GM21717 (cell line): ENCODE data around the gene BCAR3.
A peak's percentile ranks its signal among the peaks of the same experiment; 100 is the strongest.
"Not testable (repeated sequence)": the region's sequence is repeated elsewhere in the genome, so short reads cannot be mapped to it uniquely, and the experiment has no call there.

Experiments
- ATAC-seq: cut with Tn5 transposase; IDR thresholded peaks from one replicate; pipeline ENCODE4 v1.9.1; 2021; ENCODE audit warnings: mild to moderate bottlenecking, moderate library complexity; ENCODE audit not compliant: unreplicated experiment

The BCAR3 gene

DNA sequence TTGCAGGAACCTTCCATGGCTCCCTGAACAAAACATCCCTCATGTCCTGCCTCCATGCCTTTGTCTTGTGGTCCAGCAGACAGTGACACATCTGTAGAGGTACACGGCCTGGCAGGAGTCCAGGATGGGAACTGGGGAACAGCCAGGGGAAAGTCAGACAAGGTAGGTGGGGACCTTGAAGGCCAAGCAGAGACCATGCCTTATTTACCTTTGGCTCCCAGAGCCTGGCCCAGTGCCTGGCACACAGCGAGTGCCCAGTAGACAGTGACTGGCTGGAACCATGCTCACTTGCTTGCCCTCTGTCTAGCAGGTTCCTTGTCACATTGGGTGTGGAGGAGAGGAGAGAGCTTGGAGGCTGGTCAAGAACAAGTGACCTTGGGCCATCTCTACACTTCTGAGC is 81.0 kb downstream of the BCAR3 start:
- ATAC-seq = no peak

DNA sequence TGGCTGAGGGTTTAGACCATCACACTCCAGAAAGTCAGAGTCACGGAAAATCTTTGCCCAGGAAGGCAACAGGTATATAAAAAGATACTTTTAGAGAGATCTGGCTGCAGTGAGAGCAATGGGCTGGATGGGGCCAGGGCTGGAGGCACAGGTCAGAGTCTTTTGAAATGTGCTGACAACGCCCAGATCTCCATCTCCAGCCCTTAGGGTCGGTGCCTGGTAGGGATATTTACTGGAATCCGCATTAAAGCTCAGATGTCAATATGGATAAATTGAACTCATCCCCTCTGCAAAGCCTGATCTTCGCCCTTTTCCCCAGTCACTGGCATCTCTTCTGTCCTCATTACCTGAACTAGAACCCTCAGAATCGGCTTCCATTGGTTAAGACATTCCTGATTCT is 82.2 kb downstream of the BCAR3 start:
- ATAC-seq = no peak

DNA sequence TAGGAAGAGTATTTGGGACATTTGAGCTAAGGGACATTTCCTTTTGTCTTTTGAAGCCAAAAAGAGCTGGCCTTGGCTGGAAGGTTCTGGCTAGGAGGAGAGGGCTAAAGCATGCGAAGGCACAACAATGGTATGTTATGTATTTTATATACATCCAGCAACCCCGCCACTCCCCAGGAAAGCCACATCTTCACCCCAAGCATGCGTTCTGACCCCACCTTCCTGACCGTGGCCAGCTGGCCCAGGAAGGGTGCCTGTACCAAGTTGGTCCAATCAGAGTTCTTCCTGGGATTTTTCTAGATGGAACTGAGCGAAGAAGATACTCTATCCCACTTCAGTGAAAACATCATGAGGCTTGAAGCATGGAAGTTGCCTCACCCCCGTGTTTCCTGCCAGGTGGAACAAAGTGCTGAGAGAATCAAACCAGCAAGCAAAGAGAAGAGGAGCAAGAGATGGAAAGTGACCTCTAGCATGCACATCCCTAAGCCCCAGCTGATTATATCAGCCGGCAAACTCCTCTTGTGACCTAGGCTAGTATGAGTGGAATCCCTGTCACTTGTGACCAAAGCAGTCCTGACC is 82.7 kb downstream of the BCAR3 start:
- ATAC-seq = no peak

DNA sequence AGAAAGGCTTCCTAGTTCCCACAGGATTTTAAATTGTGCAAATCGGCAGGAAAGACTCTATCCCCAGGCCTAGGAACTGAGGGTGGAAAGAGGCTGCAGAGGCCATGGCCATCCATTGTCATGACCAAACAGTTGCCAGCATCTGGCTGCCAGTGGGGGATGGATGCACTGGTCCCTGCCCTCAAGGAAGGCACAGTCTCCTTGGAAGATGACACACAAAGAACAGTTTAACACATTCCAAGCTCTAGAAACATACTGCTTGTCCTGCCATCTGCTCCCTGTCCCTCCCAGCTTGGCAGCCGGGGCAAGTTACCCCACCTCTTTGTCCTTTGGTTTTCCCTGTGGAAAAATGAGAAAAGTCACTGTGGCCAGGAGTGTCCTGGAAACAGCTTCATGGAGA is 83.2 kb downstream of the BCAR3 start:
- ATAC-seq = no peak

DNA sequence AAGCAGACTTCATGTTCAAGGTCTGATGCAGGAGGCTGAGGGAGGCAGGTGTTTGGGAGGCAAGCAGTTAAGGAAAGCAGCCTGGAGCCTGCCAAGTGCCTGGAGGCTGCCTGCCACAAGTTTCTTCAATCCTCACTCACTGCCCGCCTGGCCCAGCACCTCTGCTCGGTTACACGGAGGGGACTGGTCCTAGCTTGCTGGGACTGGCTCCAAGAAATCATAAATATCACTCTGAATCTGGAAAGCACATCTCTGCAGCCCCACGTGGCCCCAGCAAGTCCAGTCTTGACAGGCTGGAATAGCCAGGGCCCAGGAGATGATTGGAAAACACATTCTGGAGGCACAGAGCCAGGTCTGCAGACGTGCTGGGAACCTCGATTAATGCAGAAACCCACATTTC is 83.9 kb downstream of the BCAR3 start:
- ATAC-seq = no peak

DNA sequence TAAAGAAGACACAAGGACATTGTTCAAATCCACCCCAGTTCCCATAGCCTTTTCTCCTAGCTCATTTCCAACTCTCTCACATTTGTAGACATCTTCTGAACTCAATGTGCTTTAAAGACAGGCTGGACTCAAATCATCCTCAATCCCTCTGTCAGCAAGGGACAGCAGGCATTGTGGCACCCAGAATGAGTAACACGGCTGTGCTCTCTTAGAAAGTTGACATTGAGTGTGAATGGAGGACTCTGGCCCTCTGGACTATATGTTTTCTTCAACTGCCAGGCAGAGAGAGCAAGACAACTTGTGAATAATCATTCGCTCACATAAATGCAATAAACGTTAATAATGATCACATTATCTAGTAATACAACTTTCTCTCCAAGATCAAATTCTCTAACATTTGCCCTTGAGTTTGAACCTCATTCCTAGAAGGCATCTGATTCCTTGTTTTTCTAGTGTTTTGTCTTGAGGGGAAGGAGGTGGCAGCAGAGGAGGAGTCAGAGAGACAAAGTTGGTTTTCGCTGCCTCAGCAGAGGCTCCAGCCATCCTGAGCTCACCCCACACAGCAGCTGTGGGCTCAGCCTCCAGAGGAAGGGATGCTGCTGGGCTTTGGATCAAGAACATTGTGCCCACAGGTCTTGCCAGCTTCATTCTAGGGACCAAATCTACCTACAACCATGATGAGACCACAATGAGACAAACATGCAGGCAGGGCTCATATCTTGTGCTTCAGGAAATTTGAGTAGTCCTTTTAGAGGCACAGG is 85.1 kb downstream of the BCAR3 start:
- no peak for ATAC-seq

DNA sequence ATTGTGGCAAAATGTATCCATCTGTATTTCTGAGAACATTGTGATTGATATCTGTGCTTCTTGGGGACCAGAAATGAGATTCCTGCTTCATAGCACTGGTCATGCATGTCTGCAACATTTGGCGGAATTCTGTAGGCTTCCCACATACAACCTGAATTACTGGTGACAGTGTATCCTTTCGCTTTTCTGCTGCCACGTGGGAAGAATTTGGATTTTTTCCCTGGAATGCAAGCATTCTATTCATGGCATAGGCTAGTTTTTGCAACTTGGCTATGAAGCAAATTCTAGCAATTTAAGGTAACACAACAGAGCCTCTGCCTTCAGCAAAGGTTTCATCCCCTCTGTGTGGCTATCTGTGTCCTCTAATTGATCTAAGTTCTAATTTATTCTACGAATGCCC is 85.9 kb downstream of the BCAR3 start:
- ATAC-seq = no peak

DNA sequence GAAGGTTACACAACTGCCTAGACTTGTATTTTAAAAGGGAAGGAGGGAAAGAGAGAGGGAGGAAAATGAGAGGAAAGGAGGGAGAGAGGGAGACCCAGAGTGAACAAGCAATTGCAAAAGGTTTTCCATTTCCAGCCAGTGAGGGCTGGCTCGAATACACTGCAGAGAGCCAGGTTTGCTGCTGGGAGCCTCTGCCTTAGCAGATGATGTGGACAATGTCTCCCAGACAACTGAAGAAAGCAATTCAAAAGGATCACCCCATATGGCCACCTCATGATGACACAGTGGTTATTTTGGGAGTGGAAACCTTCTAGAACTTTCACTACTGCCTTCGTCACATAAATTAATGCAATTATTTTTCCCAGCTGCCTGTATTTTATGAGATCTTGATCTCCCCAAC is 86.4 kb downstream of the BCAR3 start:
- ATAC-seq = no peak

DNA sequence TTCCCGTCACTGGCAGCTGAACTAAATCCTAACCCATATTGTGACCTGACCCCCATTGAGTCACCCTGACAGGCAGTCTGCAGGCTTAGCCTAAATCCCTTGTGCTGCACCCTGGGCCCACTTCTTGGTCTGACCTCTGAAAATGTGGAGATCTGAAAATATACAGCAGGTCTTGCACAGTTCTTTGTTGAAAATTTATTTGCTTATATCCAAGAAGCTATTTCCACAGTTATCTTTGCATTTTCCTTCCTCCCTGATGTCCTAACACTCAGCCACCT is 87.1 kb downstream of the BCAR3 start:
- ATAC-seq = no peak

DNA sequence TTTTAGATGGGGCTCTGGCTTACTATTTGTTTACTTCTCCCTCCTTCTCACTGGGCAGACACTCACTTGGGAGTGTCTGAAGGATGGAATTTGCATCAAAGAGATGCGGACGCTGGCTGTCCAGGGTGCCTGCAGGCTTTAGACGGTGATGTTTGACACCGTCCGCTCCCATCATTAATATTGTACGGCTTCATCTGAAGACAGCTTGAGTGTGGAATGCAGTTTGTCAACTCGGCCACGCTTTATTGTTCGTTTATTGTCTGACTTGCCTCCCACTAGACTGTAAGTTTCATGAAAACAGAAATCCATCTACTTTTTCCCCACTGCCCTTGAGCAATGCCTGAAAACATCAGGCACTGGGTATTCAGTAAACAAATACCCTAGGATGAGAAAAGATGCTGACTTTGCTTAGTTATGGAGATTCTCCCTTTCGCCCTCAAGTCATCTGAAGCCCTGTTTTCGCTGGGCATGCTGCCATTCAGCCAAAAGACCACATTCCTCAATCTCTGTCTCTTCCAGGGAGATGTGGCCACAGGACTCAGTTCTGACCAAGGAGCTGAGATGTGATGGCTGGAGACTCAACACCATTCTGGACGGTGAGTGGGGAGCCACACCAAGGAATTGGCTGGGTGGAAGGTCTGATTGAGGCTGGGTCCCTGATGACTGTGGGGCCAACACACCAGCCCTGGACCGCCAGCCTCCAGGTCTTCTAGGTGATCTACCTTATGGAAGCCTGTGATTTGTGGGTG is 87.6 kb downstream of the BCAR3 start:
- no peak for ATAC-seq

DNA sequence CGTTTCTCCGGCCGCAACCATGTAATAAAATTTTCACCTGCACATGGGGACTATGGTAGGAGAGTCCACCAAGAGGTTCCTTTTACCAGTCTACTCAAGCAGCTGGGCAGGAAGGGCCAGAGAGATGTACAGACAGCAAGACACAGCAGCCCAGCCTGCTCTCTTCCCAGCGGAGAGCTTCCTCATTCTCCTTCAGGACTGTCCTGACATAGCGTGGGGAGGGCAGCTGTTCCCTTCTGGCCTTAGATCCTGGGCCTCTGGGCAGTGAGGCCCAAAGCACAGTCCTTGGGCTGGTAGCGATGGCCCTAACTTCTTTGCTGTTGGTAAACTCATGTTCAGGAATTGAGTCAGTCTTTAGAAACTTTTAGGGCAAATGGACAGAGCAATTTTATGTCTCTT is 89.1 kb downstream of the BCAR3 start:
- ATAC-seq = no peak

DNA sequence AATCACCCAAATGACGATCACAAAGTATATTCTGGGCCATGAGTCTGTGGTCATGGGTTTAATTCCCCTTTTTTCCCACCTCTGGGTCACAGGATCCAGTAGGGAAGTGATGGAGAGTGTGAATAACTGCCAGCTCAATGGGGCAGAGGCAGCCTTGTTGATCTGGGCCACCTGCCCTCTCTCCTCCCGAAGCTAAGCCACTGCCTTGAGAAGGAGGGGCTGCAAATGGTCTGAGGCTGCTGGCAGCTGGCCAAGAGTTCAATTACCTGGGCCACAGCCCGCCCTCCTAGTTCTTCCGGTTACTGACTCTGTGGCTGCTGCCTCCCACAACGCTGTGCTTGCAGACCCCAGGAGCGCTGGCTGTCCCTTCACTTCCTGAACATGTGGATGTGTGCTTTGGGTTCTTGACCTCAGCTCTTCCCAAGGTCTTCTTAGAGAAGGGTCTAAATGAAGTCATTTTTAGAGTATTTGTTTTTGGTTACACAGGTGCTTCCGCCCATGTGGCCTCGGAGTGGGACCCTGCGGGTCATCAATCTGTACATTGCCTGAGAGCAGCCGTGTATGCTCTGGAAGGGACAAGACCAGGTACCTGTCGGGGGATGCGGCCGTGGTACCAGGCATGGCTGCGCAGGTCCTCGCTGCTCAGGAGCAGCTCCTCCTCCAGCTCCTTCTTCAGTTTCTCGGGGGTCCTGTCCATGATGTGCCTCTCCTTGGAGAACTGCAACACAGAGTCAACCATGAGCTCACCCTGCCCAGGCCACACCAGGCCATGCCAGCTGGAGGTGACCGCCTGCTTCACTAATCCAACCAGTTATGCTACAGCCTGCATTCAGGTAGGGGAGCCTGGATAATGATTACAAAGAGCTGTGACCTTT is 89.7 kb downstream of the BCAR3 start:
- peak; percentile 67 for ATAC-seq

DNA sequence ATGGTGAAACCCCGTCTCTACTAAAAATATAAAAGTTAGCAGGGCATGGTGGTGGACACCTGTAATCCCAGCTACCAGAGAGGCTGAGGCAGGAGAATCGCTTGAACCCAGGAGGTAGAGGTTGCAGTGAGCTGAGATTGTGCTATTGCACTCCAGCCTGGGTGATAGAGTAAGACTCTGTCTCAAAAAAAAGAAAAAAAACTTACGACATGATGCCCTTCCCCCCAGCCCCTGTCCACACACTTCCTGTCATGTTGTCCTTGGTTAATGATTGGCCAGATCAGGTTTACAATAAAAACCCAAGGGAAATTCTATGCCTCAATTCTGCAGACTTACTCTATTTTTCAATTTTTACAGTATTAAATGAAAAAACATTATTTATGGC is 90.4 kb downstream of the BCAR3 start:
- not testable (repeated sequence) for ATAC-seq

DNA sequence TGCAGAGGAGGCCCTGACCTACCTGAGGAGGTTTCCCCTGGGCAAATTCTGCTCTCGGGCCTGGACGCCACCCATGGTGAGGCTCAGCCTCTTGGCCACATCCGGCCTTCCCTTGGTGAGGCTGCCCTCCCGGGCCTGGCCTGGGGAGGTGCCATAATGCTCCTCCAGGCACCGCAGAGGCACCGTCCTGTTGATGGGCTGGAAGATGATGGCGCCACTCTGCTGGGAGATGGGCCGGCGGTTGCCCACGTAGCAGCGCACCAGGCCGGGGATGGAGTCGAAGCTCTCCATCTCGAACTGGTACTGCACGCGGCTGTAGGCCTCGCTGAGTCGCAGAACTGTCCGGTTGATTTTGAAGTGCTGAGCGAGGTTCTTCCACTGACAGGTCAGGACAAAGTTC is 92.7 kb downstream of the BCAR3 start:
- ATAC-seq = no peak

DNA sequence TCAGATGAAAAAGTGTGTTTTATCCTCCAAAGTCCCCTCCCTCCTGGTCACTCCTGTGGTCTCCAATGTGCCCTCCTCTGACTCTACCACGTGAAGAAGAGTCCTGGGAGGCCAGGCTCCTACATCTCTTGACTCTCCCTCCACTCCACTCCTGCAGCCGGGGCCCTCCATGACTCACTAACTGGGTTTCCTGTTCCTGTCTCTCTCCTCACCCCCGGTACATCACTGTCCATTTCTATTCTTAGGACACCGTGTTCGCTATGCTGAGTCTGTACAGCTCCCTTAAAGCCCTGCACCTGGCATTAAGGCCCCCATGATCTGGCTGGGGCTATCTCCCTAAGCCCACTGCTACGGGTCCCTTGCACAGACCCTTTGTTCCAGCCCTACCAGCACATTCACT is 93.4 kb downstream of the BCAR3 start:
- no peak for ATAC-seq

DNA sequence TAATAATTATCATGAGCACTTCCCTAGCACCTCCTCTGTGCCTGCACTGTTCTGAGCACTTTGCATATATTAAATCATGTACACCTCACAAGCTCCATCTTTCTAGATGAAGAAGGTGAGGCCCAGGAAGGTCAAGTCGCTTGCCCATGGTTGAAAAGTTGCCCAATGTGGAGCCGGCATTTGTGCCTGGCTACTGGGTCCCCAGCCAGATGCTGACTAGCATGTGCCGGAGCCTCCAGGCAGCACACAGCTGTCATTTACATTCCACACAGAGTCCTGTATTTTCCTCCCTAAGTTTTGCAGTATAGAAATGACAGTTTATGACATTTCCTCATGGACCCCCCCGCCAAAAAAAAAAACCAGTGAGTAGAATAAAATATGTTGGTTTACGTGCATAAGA is 94.3 kb downstream of the BCAR3 start:
- no peak for ATAC-seq

DNA sequence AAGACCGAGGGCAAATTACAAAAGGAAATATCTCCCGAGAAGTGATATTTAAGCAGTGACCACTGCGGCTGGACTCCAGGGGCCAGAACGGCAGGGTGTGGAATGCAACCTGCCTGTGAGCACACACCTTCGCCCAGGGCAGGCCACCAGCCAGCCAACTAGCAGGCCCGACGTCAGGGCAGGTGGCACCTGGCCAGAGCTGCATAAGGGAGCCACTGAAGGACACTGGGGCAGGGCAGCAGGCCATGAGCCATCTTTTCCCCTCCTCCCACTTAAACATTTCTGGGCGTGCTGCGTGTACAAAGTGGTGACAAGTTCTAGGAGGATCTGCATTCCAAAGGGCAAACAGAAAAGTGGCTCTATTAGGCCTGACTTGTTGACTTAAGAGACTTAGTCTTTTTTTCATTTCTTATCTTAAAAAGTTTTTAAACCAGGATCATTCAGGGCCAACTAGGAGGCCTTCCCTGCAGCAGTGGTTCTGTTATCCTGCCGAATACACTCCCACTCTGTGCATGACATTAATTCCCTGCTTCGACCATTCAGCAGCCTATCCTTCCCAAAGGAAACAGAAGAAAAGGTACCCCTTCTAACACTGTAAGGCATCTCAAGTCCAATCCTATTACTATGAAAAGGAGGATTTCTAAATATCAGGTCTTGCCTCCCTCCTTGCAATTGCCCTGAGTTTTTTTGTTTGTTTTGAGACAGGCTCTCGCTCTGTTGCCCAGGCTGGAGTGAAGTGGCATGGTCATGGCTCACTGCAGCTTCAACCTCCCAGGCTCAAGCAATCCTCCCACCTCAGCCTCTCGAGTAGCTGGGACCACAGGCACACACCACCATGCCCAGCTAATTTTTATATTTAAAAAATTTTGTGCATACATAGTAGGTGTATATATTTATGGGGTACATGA is 96.3 kb downstream of the BCAR3 start:
- ATAC-seq = no peak

DNA sequence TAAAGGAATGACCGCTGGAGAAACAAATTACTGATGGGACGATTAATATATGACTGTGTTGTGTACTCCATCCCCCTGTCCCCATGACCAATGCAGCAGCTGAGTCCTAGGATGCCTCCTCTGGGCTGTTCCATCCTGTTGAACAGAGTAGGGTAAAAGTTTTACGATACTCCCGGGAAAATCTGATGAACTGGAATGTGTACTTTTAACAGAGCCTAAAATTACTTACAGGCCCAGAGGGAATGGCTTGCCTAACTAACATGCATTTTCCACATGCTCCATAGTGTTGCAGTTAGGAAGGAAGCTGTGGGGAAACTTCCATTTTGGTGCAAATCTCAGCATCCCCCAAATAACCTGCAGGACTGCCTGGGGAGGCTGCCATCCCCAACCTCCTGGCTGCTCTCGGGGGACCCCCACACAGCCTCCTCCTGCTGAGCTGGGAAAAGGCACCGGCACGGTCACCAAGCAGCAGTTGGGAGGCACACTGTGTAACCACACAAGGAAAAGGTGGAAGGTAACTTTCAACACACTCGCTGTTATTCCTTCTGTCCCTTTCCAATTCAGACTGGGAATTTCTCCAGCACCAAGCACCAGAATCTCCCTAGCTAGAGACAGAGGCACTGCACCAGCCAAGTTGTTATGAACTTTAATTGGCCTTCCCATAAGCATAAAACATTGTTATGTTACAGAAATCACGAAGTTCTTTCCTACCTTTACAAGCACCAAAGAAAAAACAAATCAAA is 97.2 kb downstream of the BCAR3 start:
- ATAC-seq = no peak

DNA sequence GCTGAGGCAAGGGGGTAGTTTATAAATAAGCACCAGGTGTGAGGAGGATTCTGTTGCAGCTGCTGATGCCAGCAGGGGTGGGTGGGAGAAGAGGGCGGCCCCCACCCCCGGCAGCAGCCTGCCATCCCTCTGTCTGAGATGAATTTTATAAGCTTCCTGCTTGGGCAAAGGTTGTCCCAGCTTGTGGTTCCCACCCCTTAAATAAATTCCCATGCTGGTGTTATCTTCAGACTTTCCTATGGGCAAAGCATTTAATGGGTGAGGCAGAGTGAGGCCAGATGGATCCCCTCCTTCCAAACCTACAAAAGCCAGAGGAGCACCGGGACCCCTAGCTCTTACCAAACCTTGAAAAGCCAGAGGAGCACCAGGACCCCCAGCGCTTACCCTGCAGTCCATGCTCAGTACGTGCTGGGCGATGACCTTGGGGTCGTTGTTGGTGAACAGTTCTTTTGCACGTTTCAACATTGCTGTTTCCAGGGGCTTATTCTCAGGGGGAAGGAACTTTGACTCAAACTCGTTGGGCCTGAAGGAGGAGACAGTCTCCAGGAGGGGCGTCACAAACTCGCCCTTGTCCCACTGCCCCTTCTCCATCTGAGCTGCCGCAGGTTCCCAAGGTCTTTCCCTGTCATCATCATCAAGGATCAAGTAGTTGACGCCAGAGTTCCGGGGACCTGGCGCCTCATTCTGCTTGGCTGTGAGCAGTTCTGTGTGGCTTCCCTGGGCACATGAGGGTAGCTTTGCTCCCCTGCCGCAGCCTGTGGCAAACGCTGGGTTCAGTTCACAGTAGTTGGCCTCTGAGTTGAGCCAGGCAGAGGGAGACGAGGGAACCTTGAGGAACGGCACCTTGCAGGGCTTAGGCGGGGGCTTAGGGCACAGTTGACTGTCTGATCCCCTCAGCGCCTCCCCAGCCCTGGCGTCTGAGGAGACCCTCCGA is 99.5 kb downstream of the BCAR3 start:
- no peak for ATAC-seq
